OCI-LY7 (cell line): ENCODE data around the gene CEP131. TPM values are rescaled to one million over a fixed set of nuclear protein-coding genes. Genes with fewer than 3 reads are reported as not detected.

Experiments used
- BruUV-seq: library from RNA; stranded (reverse); fragments of 400-500 nt; replicated peaks from 2 replicates; lab custom pipeline; 2021; lab: Mats Ljungman, UMichigan
- CTCF ChIA-PET: fragments of 300-600 bp; sonication (Branson Sonifier 250); formaldehyde crosslinking; loops from one replicate; lab custom pipeline; 2022; ENCODE audit warnings: antibody characterized with exemption; ENCODE audit not compliant: unreplicated experiment; lab: Charles Lee
- POLR2A ChIA-PET: fragments of 300-600 bp; sonication (Branson Sonifier 250); formaldehyde crosslinking; loops from one replicate; lab custom pipeline; 2022; ENCODE audit warnings: antibody characterized with exemption; lab: Charles Lee
- DNase-seq: peaks from one replicate; pipeline ENCODE4 v3.0.0-alpha.2; 2015; ENCODE audit warnings: low spot score
- H2AFZ ChIP-seq: fragments of 200-600 bp; sonication (generic), shearing (Covaris generic); 2 replicates; pipeline ENCODE4 v1.6.1; 2014; ENCODE audit warnings: mild to moderate bottlenecking, antibody characterized with exemption, low read length, moderate library complexity
- H3K27ac ChIP-seq: fragments of 200-600 bp; sonication (generic); 2 replicates; pipeline ENCODE4 v1.5.1; 2014; ENCODE audit warnings: mixed run types, low read depth, mild to moderate bottlenecking, moderate library complexity, low read length, inconsistent platforms; ENCODE audit not compliant: poor library complexity, severe bottlenecking
- H3K36me3 ChIP-seq: fragments of 200-600 bp; sonication (generic); 2 replicates; pipeline ENCODE4 v1.6.1; 2014; ENCODE audit warnings: mild to moderate bottlenecking, antibody characterized with exemption, low read length, moderate library complexity, mixed read lengths; ENCODE audit not compliant: insufficient read depth
- H3K4me1 ChIP-seq: fragments of 200-600 bp; sonication (generic); 2 replicates; pipeline ENCODE4 v1.5.1; 2014; ENCODE audit warnings: mild to moderate bottlenecking, low read length; ENCODE audit not compliant: insufficient read depth, poor library complexity, severe bottlenecking
- H3K4me2 ChIP-seq: fragments of 200-600 bp; sonication (generic); 2 replicates; pipeline ENCODE4 v1.6.1; 2014; ENCODE audit warnings: mild to moderate bottlenecking, low read length
- H3K4me3 ChIP-seq: fragments of 200-600 bp; sonication (generic); 2 replicates; pipeline ENCODE4 v1.5.1; 2014; ENCODE audit warnings: mild to moderate bottlenecking, low read depth, low read length; ENCODE audit not compliant: poor library complexity, severe bottlenecking
- H3K79me2 ChIP-seq: fragments of 200-600 bp; sonication (generic); 2 replicates; pipeline ENCODE4 v1.6.1; 2016; ENCODE audit warnings: low read depth, mild to moderate bottlenecking, low read length, moderate library complexity, mixed read lengths; ENCODE audit not compliant: insufficient read depth
- H3K9me2 ChIP-seq: fragments of 200-600 bp; sonication (generic); 2 replicates; pipeline ENCODE4 v1.6.1; 2016; ENCODE audit warnings: mild to moderate bottlenecking, low read length, mixed read lengths; ENCODE audit not compliant: insufficient read depth
- H3K9me3 ChIP-seq: fragments of 200-600 bp; sonication (generic); 2 replicates; pipeline ENCODE4 v1.6.1; 2014; ENCODE audit warnings: mild to moderate bottlenecking, mixed run types, low read length, mixed read lengths
- H4K20me1 ChIP-seq: fragments of 200-600 bp; sonication (generic); 2 replicates; pipeline ENCODE4 v1.6.1; 2014; ENCODE audit warnings: mild to moderate bottlenecking, antibody characterized with exemption, low read length, moderate library complexity, mixed read lengths; ENCODE audit not compliant: insufficient read depth
- EZH2phosphoT487 ChIP-seq: fragments of 200-600 bp; sonication (generic); IDR thresholded peaks from 2 replicates; pipeline ENCODE4 v1.6.1; 2018; ENCODE audit warnings: low read depth, borderline replicate concordance, mild to moderate bottlenecking, mixed run types, antibody characterized with exemption, low read length, moderate library complexity, mixed read lengths
- intact Hi-C: fragments of 100-400 bp; cut with micrococcal nuclease; formaldehyde crosslinking; loops from one replicate; pipeline ENCODE4 v1.10.0; 2022; ENCODE audit not compliant: unreplicated experiment
- total RNA-seq, 2 experiments: library from RNA; depleted of rRNA in 1 of 2; stranded (reverse); fragments of >200 nt in 1 of 2; shearing (Covaris generic) in 1 of 2; gene quantifications; 2 replicates each; pipeline ENCODE4 v1.2.3, GENCODE V29; 2014 to 2022
- TF ChIP-seq, protein P1 (sequence below): fragments of 200-600 bp; sonication (generic); conservative IDR thresholded peaks from 2 replicates; pipeline ENCODE4 v1.5.1; 2014; ENCODE audit warnings: mild to moderate bottlenecking, antibody characterized with exemption, low read length, moderate library complexity, mixed read lengths

The CEP131 gene
- total RNA-seq, 2 experiments from 2014 or later = 32.9 to 38.6 TPM

DNA sequence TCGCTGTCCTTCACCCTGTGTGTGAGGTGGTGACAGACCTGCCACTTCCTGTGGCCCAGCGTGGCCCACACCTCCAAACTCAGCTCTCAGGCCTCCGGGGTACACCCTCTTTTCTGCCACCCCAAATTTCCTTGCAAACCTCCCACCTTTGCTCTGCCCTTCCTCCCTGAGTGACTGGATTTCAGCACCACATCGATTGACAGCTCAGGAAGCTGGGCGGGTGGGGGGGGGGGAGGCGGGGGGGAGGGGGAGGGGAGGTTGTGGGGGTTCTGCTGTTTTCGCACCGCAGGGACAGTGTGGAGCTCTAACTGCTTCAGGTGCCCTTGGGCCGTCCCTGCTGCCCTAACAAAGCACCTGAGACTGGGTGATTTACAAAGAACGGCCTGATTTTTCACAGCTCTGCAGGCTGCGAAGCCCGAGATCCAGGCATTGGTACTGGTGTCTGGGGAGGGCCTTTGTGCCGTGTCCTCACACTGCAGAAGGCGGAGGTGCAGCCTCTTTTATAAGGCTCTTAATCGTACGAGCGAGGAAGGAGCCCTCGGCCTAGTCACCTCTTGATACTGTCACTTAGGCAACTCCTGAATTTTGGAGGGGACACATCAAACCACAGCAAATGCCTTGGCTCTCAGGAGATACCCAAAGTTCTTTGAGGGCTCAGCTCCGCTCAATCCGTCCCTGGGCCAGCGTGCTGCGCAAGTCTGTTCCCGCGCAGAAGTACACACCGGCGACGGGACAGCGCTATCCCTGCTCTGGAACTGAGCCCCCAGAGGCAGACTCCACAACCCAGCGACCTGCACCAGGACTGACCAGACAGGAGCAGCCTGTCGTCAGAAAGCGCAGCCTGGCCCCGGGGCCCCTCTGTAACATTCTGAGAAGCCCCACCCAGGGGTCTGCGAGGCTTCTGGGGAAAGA, 19.9 kb upstream of the CEP131 start:
- POLR2A ChIA-PET = interaction anchor here (0.7 kb wide), 1 partner anchor 16 kb away, joined by 3 read pairs; no protein-coding TSS in a partner anchor
- DNase-seq = peak; percentile 10
- Histone ChIP-seq H3K36me3 (peaks cover 41% of the 10 kb centered on the region), H2AFZ (no peak overlapping the region), H4K20me1 (peaks cover 5% of the 10 kb centered on the region; the same call in 1 of the 2 replicates), H3K4me2 (peak overlapping the region; percentile 82; the same call in 1 of the 2 replicates), H3K9me3 (no peaks in the 10 kb centered on the region), H3K4me3 (no peak overlapping the region), H3K27ac (peak overlapping the region; percentile 1), H3K79me2 (peaks cover 30% of the 10 kb centered on the region), H3K9me2 (no peaks in the 10 kb centered on the region), H3K4me1 (peaks cover 45% of the 10 kb centered on the region)
- BruUV-seq = no TSS peak
- intact Hi-C loops = no loop called here
- CTCF ChIA-PET = no interaction called here
- TF ChIP-seq, protein P1, sequence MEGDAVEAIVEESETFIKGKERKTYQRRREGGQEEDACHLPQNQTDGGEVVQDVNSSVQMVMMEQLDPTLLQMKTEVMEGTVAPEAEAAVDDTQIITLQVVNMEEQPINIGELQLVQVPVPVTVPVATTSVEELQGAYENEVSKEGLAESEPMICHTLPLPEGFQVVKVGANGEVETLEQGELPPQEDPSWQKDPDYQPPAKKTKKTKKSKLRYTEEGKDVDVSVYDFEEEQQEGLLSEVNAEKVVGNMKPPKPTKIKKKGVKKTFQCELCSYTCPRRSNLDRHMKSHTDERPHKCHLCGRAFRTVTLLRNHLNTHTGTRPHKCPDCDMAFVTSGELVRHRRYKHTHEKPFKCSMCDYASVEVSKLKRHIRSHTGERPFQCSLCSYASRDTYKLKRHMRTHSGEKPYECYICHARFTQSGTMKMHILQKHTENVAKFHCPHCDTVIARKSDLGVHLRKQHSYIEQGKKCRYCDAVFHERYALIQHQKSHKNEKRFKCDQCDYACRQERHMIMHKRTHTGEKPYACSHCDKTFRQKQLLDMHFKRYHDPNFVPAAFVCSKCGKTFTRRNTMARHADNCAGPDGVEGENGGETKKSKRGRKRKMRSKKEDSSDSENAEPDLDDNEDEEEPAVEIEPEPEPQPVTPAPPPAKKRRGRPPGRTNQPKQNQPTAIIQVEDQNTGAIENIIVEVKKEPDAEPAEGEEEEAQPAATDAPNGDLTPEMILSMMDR = no peak
- TF ChIP-seq EZH2phosphoT487 = no peak

DNA sequence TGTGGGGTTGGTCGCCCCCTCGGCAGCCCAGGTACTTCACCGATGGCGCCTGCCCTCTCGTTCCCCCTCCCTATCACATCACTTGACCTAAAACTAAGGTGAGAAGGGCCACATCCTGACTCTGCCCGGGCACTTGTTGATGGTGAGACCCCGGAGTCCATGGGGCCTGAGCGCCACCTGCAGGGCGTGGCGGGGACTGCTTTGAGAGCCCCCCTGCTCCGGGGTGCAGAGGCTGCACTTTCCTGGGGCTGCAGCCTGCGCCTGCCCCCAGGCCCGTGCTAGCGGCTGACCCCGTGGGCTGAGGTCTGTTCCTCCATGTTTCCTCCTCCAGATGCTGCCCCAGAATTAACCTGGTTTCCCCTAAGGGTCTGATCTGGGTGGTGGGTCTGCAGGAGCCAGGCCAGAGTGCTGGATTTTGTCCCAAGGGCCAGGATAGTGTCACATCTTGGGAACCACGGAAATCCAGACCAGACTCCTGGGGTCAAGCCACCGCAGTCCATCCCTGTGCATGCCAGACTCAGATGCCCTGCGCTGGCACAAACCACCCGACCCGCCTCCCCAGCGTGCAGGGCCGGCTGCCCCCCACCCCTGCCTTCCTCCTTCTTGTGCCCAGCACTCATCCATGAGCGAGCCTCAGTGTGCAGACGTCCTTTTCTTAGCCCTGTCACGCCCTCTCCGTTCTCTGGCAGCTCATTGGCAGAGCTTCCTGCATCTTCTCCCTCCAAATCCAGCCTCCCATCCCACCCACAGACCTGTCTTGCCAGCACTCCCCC, 19.1 kb upstream of the CEP131 start:
- peak overlapping the region; percentile 79 for H3K4me3 ChIP-seq
- H3K27ac ChIP-seq = peak overlapping the region; percentile 61
- BruUV-seq = no TSS peak
- peaks cover 5% of the 10 kb centered on the region; the same call in 1 of the 2 replicates for H4K20me1 ChIP-seq
- H3K79me2 ChIP-seq = peaks cover 30% of the 10 kb centered on the region
- H3K4me1 ChIP-seq = peaks cover 49% of the 10 kb centered on the region
- TF ChIP-seq EZH2phosphoT487 = no peak
- TF ChIP-seq, protein P1 = peak; percentile 95
- H3K9me3 ChIP-seq = no peaks in the 10 kb centered on the region
- POLR2A ChIA-PET = interaction anchor here (0.7 kb wide), 1 partner anchor 17 kb away, joined by 3 read pairs; no protein-coding TSS in a partner anchor
- DNase-seq = peak; percentile 89
- intact Hi-C loops = loop anchor here (1.0 to 2.0 kb wide), 3 partner anchors 100 to 219 kb away; no protein-coding TSS in a partner anchor
- H3K9me2 ChIP-seq = no peaks in the 10 kb centered on the region
- H2AFZ ChIP-seq = no peak overlapping the region
- H3K4me2 ChIP-seq = peak overlapping the region; percentile 82
- H3K36me3 ChIP-seq = peaks cover 41% of the 10 kb centered on the region
- CTCF ChIA-PET = no interaction called here
